ENCODE data around the gene DIS3L.
"Not testable (repeated sequence)": the region's sequence is repeated elsewhere in the genome, so short reads cannot be mapped to it uniquely, and the experiment has no call there.

Gene DIS3L

DNA sequence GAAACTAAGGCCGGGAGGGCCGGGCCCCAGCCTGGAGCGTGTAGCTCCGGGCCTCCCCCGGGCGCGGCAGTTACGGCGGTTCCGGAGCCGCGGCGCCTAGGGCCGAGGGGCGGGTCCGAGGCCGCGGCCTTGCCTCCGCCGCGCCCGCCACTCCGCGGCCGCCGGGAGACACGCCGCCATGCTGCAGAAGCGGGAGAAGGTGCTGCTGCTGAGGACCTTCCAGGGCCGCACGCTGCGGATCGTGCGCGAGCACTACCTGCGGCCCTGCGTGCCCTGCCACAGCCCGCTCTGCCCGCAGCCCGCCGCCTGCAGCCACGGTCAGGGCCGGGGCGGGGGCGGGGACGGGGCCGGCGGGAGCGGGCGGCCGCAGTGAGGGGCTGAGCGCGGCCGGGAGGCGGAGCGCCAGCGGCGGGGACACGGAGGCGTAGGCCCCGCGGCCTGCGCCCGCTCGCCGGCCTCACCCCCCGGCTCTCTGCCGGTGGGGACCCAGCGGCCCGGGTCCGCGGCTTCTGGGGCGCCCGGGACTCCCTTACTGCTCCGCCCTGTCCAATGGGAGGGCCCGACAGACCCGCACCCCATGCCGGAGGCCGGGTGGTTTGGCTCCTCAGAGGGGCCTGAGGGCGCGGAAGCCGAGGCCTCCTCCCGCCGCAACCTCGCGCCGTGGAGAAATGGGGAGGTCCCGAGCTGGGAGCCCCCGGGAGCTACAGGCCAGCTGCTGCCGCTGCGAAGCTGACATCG lies at the start of gene DIS3L:
DIS3L (plus strand) TSS at position 150 of the 738 bp plus-strand sequence; CDS start at position 179, 29 bp downstream.
- DNase-seq (ENCODE audit: low spot score), result peak; percentile 54

DNA sequence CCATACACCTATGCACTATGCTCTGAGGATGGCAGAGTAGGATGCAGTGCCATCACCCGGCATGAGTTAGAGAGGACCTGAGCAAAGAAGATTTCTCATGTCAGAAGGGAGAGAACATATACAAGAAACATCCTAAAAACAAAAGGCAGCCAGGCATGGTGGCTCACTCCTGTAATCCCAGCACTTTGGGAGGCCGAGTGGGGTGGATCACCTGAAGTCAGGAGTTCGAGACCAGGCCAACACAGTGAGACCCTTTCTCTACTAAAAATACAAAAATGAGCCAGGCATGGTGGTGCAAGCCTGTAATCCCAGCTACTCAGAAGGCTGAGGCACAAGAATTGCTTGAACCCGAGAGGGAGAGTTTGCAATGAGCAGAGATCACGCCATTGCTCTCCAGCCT lies 47.5 kb upstream of the DIS3L start:
- not testable (repeated sequence) for DNase-seq (ENCODE audit: low spot score)

DNA sequence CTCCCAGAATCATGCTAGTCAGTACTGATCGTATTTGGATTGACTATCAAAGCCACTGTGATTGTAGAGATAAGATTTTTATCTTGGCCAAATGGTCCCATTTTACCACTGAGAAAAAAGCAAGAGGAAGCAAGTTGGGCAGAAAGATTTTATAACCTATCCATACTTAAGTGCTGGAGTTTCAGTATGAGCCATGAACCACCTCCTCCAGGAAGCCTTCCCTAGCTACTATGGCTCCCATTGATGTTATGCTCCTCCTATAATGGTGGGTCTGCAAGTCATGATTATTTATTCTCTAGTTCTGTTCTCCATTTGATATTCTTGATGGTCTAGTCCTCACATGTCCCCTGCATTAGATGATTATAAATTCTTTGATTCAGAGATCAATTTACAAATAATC lies 46.4 kb upstream of the DIS3L start:
- DNase-seq (ENCODE audit: low spot score), result no peak

DNA sequence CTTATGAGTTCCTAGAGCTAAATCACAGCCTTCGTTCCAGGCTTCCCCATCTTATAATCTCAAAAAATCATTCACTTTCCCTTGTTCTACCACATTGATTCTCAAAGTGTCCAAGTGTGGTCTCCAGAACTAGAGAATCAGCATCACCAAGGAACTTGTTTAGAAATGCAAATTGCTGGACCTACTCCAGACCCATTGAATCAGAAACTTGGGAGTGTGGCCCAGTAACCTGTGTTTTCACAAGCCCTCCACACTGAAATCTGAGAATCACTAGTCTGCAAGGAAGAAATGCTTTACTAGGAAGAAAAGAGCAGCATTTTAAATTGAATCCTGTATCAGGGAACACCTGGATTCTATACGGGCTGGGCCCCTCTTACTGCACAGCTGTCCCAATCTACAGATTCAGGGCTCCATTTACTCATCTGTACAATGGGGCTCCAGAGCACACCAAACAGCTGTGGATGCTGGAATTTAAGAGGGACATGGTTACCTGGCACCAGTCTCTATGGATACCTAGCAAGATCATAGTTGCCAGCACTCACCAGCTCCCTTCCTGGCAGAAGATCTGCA lies 43.7 kb upstream of the DIS3L start:
- DNase-seq (ENCODE audit: low spot score), result no peak

DNA sequence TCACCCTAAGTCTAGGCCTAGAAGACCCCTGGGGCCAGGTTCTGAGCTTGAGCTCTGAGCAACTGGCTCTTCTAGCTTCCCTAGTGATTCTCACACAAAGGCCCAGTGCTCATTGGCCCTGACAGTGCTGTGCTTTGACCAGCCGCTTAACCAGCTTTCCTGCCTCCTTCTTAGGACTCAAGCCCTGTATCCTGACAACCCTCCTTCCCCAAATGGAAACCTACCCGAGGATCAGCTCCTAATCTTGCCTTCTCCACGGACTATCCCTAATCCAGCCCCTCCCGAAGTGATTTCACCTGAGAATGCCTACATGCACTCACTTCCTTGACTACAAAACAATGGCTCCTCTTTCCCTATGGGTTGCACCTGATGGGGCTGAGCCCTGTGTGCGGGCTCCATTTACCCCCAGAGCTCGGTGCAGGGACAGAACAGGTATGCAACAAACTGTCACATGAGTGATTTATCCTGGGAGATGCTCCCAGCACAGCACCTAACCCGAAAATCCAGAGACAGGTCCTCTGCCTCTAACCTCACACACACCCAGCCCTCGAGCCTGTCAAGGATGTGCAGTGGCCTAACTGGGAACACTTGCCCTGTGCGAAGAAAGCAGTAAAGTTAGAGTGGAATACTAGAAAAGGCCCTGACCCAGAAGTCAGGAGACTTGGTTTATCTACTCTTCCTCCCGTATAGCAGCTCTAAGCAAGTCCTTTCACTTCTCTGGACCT lies 42.1 kb upstream of the DIS3L start:
- DNase-seq (ENCODE audit: low spot score), result no peak

DNA sequence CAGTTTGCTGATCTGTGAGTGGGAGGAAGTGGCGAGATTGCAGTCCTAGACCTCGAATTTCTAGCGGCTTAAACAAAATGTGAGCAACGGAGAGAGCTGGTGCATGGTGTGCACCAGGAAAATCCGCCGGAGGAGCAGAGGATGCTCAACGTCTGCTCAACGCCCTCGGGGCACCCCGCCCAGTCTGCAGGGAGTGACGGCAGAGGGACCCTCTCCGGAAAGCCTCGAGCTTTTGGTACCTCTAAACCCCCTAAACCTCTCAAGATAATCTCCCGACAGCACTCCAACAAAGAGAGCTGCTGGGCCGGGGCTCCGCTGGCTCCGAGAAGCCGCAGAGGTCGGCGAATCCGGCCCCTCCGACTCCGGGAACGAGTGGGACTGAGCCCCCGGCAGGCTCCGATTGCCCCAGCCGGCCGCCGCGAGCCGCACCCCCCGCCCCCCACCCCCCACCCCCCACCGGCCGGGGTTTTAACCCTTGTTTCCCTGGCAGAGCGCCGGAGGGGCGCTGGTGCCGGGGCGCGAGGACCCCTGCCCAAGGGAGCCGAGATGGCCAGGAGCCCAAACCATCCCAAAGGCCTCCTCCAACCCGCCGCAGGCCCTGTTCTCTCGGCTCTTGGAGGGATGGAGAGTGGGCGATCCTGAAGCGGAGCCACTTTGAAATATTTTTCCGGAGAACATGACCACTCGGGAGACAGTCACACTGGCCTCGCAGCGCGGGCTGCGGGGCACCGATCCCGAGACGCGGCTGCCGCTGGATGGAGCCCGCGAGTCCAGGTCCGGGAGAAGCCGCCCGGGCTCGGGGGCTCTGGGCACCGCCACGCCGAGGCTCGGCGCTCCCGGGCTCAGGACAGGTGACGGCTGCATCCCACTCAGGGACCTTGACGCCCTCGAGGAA lies 41.3 kb upstream of the DIS3L start:
- peak; percentile 26 for DNase-seq (ENCODE audit: low spot score)

DNA sequence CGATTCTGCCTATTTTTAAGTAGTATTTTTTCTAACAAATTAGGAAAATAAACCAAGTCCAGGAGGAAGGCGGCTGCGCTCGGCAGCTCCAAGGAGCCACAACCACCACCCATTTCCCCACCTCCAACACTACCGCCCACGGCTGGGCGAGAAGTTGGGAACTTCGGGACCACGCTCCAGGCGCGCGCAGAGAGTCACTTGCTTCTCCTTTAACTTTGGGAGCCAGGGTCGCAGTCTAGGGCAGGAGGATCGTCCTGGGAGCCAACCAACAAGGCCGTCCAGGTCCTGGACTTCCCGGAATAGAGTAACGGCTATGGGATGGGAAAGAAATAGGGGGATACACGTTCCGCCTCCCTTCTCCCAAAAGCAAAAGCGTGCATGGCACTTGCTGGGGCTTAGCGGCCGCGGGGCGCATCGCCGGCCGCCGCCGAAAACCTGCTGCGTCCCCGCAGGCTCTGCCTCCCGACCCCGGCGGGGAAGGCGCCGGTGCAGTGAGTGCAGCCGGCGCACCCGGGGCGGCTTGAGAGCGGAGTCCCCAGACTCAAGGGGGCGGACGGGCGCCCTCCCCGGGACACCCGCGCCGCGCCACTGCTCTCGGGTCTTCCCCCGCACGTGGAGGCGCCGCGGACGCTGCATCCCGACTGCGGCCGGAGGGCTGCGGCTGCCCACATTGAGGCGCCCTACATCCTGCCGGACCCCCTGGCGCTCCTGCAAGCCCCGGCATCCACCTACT lies 40.5 kb upstream of the DIS3L start:
- no peak for DNase-seq (ENCODE audit: low spot score)

DNA sequence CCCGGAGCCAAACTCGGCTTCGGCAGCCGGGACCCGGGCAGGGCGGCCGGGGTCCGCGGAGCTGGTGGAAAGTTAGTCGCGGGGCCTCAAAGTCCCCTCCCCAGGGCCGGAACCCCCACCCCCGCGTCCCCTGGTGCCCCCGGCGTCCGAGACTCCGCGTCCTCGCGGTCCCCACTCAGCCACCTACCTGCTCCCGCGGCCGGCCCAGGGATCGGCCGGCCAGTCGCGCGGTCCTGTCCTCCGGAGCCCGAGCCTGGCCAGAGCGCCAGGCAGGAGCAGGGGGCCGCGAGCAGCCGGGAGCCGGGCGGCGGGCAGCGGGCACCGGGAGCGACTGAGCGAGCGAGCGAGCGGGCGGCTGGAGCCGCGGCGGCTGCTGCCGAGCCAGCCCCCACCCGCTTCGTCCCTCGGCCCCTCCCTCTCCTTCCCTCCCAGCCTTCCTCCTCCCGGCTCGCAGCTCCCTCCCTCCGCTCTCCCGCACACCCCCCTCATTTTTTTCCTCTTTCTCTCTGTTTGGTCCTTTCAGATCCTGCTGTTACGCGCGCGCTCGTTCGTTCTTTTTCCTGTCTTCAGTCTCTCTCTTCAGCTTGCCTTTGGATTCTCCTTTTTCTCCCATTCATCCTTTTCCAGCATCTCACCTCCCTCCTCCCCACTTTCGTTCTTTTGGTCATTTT lies 39.8 kb upstream of the DIS3L start, which contains the start of gene MEGF11:
MEGF11 (minus strand) TSS at position 333 of the 671 bp plus-strand sequence. CDS start 125,347 bp downstream, outside the sequence.
- DNase-seq (ENCODE audit: low spot score), result no peak

DNA sequence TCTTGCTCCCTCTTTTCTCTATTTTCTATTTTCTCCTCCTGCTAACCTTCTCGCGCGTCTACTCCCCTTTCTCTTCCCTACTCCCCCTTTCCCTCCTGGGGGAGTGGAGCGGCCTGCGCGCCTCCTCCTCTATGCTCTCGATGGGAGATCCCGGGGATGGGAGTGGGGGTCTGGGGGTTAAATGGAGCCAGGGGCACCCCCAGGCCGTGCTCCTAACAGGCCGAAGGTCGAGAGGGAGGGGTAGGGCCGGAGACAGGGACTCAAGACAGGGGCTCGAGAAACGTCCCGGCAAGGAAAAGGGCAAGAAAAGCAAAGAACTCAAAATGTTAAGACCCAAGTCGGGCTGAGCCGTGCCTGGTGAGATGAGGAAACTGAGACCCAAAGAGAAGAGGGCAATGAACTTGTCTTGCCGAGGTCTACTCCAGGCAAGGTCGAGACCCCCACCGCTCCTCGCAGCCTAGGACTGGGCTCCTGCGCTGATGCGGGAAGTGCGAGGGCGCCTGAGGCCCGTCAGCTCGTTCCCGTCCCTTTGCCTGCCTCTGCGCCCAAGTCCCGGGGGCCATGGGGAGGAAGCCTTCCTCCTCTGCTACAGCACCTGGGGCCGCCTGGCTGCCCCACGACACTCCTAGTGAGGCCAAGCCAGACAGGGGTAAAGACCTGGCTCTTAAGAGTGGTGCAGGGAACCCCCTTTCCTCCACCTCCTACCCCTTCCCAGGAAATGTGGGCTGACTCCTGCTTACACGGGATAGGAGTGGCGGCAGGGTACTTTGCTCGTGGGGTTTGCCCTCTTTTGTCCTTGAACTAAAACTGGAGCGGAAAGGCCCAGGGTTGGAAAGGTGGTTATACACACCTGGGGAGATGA lies 39.0 kb upstream of the DIS3L start:
- no peak for DNase-seq (ENCODE audit: low spot score)

DNA sequence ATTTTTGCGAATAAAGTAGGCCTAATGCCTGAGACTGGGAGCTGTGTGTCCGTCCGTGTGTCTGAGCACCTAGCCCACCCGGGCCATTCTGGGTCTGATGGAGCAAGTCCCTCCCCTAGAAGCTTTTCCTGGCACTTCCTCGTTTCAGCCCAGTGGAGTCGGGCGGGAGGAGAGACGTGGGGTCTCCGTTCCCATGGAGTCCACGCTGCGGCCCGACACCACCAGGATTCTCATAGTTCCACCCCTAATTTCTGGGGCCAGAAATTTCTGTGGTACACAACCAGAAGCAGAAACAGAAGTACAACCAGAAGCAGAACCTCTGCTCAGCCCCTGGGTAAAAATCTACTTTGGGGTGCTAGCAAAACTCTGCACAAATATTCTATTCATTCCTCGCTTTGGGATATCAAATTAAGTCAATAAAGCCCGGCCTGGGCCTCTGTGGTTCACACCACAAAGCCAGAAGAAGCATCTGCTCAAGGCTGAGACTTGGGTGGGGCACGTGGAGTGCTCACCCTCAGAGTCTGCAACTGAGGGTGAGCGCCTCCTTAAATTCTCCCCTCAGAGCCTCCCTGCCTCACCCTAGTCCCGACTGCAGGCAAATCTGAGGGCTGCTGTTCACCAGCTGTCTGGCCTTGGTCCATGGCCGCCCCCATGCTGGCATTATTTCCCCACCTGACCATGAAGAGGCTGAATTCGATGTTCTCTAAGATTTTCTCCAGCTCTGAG lies 38.3 kb upstream of the DIS3L start:
- DNase-seq (ENCODE audit: low spot score), result no peak

DNA sequence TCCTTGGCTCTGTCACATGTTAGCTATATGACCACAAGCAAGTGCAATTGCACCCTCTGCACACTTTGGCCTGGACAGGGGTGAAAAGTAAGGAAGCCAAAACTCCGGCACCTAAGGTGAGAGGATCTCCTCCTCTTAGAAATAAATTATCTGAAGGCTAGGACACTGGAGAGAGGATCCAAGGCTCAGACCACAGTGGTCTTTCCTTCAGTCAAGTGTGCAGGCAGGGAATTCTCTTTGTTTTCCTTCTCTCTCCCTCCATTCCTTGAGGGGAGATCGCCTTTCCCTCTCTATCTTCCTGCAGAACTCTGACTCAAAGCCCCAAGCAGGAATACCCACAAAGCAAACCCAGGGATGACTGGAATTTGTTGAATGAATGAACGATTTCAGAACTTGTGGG lies 36.7 kb upstream of the DIS3L start:
- no peak for DNase-seq (ENCODE audit: low spot score)

DNA sequence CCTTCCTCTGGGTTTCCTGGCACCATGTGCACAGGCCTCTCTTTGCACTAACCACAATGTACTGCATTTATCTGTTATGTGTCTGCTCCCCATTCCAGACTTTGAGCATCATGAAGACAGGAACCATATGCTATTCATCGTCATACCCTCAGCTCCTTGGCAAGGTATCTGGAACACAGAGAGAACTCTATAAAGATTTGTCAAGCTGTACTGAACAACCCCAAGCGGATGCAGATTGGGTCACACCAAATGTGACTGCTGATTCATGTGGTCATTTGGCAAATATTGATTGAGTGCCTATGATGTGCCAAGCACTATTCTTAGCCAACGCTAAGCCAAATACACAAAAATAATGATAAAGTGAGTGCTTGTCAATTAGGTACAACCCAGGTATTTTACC lies 32.3 kb upstream of the DIS3L start:
- DNase-seq (ENCODE audit: low spot score), result no peak

DNA sequence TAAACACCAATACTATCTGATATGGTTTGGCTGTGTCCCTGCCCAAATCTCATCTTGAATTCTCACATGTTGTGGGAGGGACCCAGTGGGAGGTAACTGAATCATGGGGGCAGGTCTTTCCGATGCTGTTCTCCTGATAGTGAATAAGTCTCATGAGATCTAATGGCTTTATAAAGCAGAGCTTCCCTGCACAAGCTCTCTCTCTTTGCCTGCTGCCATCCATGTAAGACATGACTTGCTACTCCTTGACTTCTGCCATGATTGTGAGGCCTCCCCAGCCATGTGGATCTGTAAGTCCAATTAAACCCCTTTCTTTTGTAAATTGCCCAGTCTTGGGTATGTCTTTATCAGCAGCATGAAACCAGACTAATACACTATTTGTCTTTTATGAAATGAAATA lies 30.5 kb upstream of the DIS3L start:
- DNase-seq (ENCODE audit: low spot score), result not testable (repeated sequence)

DNA sequence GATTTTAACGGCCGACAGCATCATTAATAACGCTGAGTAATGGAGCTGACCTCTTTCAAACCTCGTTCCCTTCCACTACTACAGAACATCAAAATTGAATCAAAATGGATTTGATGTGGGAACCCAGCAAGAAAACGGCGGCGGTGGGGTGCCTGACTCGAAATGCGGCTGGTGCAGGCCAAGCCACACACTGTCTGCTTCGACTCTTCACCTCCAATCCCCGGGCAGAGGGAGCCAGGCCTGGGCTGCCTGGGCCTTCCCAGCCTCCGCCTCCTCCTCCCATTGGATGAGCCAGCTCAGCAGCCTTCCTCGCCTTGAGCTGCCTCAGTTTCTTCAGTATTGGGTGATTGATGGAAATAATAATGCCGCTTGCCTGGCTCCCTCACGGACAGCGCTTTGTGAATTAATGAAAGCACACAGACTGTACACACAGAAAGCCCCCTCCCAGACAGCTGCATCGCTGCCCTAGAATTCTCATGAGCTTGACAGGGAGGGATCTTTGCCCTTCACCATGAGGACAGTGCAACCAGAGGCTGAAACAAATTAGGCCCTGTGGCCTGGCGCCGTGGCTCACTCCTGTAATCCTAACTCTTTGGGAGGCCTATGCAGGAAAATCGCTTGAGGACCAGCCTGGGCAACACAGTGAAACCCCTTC lies 28.4 kb upstream of the DIS3L start:
- DNase-seq (ENCODE audit: low spot score), result no peak

DNA sequence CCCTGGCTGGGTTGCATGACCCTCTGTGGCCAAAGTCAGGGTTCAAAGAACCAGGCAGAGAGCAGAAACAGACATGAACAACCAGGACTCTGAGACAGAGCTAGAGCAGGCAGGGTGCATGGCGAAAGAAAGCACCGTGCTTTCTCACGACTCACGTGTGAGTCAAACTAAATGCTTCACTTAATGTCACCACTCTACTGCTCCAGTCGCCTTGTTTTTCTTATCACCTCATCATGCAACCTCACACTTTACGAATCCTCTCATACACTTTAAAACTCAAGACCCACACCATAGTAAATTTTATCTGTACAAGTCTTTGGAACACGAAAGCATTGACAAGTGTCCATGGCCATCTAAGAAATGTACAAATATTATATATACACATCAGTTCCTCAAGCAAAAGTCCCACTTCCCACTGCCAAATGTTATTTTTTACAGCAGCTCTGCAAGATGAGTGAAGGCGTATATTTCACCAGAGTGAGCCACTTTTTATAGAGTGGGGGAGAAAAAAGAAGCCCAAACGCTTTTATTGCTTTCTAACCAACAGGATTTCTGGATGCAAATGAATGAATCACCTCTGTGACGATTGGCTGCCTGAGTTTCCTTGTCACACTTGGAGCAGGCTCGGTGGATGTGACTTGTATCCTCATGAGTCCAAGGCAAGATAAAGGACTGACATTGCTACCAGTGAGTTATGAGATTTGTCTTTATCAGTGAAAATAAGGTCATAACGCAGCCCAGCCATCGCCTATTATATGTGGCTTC lies 23.9 kb upstream of the DIS3L start:
- DNase-seq (ENCODE audit: low spot score), result no peak

DNA sequence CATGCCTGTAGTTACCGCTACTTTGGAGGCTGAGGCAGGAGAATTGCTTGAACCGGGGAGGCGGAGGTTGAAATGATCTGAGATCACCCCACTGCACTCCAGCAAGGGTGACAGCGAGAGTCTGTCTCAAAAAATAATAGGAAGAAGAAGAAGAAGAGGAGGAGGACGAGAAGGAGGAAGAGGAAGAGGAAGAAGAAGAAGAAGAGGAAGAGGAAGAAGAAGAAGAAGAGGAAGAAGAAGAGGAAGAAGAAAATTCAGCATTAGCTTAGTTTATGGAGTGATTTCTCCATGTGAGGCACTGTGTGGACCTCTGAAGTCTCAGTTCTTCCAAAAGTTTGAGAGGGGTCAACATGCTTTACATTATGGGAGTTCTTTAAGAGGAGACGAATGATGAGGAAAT lies 22.4 kb upstream of the DIS3L start:
- DNase-seq (ENCODE audit: low spot score), result no peak

DNA sequence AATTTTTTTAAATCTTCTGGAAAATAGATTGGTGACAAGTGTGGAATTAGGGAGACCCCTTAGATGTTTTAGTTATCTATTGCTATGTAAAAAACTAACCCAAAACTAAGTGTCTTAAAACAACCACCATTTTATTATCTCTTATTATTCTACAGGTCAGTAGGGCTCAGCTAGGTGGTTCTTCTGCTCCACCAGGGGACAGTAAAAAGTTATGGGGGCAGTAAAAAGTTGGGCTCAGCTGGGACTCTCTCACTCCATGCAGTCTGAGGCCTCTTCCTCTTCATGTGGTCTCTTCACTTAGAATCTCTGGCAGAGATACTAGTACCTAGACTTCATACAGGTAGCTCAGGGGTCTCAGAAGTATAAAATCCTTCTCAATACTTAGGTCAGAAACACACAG lies 18.0 kb upstream of the DIS3L start:
- no peak for DNase-seq (ENCODE audit: low spot score)

DNA sequence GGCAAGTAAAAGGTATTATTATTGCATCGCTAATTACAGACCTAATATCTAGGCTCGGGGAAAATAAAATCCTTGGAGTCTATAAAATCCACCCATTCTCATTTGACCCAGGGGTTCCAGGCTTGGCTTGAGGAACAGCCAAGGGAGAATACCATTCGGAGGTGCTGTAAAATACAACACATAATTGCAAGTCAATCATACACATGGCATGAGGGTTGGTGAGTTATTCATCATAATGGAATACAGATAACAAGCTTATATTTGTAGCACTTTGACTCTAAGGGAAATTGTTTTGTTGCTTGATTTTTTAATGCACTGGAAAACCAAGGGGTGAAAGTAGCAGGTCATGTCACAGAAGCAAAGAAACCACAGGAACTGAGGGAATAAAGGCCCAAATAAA lies 16.8 kb upstream of the DIS3L start:
- DNase-seq (ENCODE audit: low spot score), result no peak

Data from CD4-positive, alpha-beta T cell treated with Interleukin-6 at 100 ng/mL for 8 hours (primary cell).